Kidney capillary endothelial cell (primary cell): ENCODE data around the gene LMO1.

Experiments
- DNase-seq: peaks from one replicate; pipeline ENCODE4 v3.0.0-alpha.2; 2018; ENCODE audit warnings: low spot score

Gene LMO1

GRCh38 chr11:8242499-8243280 lies 21.0 kb downstream of the LMO1 start:
- no peak for DNase-seq

- no peak for DNase-seq
Measured at GRCh38 chr11:8242118-8242475, 21.6 kb downstream of the LMO1 start.

- no peak for DNase-seq
Measured at GRCh38 chr11:8241373-8242117, 22.1 kb downstream of the LMO1 start.

- DNase-seq: no peak
Measured at GRCh38 chr11:8239536-8240228, 24.0 kb downstream of the LMO1 start.

GRCh38 chr11:8239040-8239439 lies 24.6 kb downstream of the LMO1 start:
- no peak for DNase-seq

DNA sequence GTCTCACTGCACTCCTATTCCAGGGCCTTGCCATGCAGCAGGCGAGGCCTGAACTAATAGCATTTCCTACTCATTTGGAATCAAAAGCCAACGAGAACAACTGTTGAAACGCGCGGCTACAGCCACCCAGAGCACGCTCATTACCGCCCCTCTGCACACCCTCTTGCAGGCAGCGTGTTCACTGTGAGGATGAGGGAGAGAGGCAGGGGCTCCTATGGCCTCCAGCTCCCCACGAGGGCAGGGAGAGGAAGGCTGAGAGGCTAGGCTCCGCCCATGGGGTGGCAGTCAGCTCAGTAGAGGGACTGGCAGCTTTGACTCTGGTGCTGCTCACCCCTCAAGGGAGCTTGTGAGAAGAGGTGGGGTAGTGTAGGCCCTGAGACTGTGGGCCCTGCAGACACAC lies 26.2 kb downstream of the LMO1 start:
- DNase-seq: no peak

- no peak for DNase-seq
Measured at GRCh38 chr11:8235925-8236324, 27.8 kb downstream of the LMO1 start.

DNA sequence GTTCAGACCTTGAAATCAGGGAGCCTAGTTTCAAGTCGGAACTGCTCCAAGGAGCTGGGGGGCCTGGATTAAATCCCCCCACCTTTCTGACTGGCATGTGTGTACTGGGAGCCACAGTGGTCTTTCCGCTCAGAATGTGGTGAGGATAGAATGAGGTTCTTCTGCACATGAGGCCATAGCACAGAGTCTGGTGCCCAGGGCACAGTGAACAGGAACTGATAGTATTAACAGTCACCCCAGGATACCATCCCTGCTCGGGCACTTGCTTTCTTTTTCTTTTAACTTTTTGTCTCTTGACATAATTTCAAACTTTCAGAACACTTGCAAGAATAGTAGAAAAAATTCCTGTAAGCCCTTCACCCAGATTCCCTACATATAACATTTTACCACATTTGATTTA lies 28.8 kb downstream of the LMO1 start:
- no peak for DNase-seq

DNA sequence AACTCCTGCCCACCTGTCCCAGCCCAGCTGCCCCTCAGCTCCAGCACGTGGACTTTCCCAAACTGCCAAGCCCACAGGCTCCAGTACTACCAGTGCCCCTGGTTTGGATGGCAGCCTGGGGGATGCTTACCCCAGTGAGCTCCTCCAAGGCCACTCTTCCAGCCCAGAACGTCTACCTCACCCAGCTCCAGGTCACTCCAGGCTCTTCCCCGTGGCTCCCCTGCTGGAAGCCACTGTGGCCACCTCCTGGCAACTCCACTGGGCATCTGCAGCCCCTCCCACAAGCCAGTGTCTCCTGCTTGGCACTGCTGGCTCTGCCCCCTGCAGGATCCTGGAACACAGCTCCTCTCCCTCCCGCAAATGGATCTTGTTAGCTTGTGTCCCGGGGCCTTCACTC lies 29.3 kb downstream of the LMO1 start:
- no peak for DNase-seq

GRCh38 chr11:8233691-8234424 lies 29.8 kb downstream of the LMO1 start:
- no peak for DNase-seq

- no peak for DNase-seq
Measured at GRCh38 chr11:8232849-8233606, 30.6 kb downstream of the LMO1 start.

DNA sequence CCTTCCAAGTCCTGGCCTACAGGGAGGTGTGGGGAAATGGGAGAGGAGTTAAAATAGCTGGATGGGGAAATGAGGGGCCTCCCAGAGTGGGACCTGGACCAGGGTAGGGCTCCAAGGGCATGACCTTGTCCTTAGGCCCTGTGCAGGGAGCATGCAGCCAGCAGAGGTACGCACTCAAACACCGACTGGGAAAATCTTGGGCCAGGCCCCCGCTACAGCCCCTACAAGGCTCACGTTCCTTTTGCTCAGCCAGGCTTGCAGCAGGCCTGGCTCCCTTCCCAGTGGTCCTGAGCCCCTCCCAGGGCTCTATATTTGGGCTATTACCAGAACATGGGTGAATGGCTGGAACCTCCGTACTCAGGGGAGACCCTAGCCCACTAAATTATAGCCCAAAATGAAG lies 31.3 kb downstream of the LMO1 start:
- no peak for DNase-seq

DNA sequence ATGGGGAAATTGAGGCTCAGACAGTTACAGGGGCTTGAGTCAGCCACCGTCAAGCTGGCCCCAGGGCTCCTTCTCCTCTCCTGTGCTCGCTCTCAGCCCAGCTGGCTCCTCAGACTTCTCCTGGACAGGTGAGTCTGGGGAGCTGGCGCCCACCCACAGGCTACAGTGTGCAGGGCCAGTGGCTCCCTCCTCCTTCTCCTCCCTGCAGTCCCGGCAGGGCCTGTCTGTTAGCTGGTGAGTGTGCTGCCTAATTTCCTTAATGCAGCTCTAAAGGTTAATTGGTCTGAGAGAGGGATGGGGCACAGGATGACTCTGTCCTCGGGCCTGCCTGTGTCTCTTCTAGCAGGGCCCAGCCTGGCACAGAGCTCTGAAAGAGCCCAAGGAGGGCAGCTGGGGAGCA lies 31.7 kb downstream of the LMO1 start:
- DNase-seq: no peak

DNA sequence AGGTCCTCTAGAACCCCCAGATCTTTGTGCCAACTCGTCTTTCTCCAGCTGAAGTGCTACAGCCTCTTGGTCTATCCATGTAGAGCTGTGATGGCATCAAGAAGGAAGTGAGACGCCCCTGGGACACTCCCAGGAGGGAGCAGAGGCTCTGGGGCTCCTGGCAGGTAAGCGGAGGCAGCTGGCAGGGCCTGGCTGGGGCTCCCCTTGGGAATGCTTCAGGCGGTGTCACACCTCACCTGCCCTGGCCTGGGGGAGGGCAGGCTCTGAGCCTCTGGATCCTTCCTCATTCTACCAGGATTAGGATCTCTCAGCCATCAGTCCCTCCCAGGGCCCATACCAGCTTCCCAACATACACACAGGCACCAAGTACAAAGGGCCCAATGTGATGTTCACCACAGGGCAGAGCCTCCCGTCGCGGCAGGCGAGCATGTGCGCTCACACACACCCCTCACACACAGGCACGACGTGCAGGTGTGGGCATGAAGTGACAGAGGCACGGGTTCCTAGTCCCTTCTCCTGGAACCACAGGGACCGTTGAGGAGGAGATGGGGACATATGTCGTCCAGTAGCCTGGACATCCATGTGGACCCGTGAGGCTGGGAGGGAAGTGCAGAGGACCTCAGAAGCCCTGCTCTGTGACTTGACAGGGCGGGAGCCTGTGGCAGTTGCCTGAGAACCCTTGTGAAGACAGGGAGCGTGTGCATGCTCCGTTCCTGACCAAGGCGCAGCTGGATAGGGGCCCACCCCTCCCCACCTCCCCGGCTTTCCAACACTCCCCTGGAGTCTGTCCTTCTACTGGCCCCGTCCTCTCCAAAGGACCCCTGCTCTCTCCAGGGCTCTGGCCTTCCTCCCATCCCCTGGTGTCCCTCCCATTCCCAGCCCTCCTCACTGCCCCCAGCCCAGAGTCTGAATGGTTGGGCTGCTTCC lies 32.5 kb downstream of the LMO1 start:
- no peak for DNase-seq

GRCh38 chr11:8230178-8230859 lies 33.4 kb downstream of the LMO1 start:
- DNase-seq: no peak

DNA sequence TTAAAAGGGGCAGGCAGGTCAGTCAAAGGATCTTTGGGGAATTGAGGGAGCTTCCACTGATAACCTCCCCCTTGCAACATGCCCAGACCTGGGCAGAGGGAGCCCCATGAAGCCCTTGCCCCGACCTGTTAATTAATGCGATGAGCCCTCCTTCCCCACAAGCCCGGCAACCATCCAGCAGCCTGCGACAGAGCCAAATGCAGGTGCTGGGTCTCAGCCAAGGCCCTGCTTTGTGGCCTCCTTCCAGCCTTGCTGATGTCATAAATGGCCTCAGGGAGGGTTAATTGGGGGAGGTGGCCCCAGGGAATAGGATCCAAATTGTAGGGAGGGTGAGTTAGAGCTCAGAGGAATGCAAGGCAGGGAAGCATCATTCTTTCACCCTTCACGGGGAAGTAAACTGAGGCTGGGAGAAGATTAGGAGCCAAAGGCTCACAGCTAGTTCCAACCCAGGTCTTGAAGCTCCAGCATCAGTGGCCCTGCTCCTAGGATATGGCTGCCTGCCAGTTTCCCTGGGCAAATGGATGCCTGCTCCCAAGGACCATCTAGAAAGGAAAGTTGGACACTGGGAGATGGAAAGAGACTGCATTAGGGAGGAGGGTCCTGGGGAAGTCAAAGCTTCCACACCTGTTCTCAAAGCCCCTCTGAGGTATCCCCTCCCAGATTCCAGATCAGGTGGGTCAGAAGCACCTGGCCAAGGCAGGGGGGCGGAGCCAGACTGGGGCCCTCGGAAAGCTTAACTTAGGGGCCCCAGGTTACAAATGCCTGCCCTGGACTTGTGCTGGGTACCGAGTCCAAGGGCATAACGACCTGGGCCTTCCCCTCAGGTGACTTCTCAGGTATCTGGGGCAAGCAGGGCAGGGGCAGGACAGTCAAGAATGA lies 34.1 kb downstream of the LMO1 start:
- no peak for DNase-seq

DNA sequence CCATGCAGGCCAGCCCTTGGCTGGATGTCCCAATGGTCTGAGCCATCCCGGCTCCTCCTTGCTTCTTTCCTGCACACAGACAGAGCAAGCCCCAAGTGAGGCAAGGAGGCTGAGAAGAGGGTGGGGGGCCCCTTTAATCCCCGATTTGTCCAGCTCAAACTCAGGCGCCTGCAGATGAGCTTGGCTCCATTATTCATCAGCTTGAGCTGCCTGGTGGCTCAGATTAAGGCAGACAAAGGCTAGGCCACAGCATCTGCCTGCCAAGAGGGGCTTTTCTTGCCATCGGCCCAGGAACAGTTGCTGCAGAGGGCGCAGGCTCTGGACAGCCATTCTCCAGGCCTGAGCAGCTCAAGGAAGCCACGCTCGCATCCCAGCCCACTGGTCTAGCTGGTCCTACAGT lies 35.4 kb downstream of the LMO1 start:
- DNase-seq: no peak

GRCh38 chr11:8227156-8228152 lies 36.2 kb downstream of the LMO1 start:
- no peak for DNase-seq
